EH (cell line): ENCODE results near the gene PRR13.
"Not testable (repeated sequence)": the region's sequence is repeated elsewhere in the genome, so short reads cannot be mapped to it uniquely, and the experiment has no call there.

Source experiments
- DNase-seq: peaks from one replicate; pipeline ENCODE4 v3.0.0-alpha.2; 2015; ENCODE audit warnings: low read depth

The PRR13 gene, protein sequence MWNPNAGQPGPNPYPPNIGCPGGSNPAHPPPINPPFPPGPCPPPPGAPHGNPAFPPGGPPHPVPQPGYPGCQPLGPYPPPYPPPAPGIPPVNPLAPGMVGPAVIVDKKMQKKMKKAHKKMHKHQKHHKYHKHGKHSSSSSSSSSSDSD

DNA sequence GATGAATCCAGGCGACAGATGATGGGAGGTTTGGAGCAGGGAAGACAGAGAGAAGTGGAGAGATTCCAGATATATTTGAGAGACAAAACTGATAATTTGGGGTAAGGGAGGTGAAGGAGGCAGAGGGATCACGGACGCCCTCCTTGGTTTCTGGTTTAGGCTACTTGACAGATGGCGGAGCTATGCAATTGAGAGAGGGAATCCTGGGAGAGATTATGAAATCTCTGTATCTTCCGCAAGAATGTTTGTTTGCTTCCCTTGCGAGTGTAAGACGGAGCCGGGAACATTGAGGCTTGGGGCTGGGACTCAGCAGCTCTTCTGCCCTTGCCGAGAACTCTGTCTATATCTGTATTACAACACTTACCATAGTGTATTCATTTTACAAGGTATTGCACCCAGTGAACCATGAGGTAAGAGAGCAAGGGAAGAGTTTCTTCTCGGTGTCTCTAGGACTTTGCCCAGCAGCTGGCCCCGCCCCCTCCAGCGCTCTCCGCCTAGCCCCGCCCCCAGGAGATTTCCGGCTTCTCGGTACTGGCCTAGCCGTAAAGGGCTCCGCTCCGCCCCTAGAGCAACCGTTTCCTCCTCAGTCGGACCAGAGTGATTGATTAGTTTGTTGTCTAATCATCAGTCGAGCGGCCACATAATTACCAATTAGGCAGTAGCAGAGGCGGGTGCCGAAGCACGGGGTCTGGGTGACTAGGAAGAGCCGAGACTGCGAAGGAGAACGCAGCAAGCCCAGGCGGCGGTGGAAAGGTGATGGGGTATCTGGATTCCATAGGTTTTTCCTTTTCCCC is at the start of gene PRR13:
Gene PRR13, plus strand, starts transcription at position 695 of the 794 bp plus-strand sequence. CDS start 981 bp downstream, outside the sequence.
- peak; percentile 100 for DNase-seq

DNA sequence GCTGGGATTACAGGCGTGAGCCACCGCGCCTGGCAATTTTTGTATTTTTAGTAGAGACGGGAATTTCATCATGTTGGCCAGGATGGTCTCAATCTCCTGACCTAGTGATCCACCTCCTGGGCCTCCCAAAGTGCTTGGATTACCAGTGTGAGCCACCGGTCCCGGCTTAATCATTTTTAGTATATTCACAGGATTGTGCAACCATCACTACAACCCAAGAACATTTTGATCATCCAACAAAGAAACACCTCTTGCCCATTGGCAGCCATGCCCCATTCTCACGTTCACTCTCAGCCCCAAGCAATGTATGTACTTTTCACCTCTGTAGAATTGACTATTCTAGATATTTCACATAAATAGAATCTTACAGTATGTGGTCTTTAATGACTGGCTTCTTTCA is 41.6 kb upstream of the PRR13 start:
- no peak for DNase-seq

DNA sequence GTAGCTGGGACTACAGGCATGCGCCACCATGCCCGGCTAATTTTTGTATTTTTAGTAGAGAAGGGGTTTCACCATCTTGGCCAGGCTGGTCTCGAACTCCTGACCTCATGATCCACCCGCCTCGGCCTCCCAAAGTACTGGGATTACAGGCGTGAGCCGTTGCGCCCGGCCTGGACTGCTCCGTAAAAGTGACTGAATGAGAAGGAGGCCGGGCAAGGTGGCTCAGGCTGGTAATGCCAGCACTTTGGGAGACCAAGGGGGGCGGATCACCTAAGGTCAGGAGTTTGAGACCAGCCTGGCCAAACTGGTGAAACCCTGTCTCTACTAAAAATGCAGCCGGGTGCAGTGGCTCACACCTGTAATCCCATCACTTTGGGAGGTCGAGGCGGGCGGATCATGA is 39.2 kb upstream of the PRR13 start:
- not testable (repeated sequence) for DNase-seq

DNA sequence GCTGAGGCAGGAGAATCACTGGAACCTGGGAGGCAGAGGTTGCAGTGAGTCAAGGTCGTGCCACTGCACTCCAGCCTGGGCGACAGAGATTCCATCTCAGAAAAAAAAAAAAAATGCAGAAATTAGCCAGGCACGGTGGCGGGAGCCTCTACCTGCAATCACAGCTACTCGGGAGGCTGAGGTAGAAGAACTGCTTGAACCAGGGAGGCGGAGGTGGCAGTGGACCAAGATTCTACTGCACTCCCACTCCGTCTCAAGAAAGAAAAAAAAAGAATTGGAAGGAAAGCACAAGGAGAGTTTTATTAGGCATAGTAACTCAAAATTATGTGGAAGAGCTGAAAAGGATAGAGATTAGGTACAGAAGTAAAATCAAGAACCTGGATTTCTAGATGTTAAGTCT is 38.7 kb upstream of the PRR13 start:
- no peak for DNase-seq

DNA sequence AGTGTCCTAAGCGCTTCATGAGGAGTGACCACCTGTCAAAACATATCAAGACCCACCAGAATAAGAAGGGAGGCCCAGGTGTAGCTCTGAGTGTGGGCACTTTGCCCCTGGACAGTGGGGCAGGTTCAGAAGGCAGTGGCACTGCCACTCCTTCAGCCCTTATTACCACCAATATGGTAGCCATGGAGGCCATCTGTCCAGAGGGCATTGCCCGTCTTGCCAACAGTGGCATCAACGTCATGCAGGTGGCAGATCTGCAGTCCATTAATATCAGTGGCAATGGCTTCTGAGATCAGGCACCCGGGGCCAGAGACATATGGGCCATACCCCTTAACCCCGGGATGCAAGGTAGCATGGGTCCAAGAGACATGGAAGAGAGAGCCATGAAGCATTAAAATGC is 30.6 kb upstream of the PRR13 start:
- DNase-seq = no peak

DNA sequence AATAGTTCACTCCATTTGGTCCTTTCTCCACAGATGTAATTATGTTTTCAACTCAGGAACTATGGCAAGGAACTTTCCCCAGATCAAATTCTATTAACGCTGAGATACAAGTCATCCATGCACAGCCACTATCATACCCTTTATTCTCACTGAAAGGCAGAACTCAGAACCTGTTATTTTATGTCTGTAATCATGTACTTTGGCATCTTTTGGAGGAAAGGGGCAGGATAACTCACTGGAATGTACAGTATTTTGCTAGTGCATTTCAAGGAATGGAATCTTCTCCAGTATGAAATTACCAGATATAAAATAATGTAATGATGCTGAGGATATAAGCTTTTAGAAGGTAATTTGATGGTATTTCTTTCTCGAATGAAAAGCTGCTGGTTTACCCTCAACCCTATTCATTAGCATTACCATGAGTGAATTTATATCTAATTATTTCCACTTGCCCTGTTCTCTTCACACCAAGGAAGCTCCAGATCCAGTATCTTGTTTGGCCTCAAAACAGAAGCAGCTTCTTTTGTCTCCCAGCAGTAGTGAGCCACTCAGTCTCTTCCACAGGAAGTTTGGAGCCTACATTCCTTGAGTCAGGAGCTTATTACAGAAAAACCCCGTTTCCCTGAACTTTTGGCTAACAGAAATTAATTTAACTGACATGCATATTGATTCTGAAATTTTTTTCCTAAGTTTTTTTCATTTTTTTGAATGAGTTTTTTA is 27.9 kb upstream of the PRR13 start:
- DNase-seq = no peak

DNA sequence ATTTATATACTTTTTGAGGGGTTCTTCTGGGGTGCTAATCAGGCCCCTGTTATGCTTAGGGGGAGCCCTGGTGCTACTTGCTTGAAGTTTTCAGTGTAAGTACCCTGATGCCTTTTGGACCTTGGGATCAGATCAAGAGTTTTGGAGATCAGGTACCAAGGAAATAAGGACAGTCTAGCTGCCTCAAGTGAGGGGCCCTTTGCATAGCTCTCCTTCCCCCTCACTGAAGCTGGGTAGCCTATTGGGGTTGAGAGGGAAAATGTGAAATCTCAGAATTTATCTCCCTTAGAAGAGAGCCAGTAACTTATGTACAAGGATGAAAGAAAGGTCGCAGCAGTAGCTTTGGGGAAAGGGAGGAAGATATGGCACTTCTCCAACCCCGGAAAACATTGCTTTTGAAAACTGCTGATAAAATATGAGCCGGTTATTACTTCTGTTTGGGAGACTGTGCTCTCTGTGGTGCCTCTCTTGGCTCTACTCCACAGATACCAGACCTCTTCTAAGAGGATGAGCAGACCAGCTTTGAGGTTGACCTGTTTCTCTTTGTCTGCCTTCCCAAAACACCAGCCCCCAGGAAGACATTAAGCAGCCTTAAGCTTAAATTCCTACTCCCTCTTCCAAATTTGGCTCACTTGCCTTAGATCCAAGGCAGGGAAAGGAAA is 26.6 kb upstream of the PRR13 start:
- no peak for DNase-seq

DNA sequence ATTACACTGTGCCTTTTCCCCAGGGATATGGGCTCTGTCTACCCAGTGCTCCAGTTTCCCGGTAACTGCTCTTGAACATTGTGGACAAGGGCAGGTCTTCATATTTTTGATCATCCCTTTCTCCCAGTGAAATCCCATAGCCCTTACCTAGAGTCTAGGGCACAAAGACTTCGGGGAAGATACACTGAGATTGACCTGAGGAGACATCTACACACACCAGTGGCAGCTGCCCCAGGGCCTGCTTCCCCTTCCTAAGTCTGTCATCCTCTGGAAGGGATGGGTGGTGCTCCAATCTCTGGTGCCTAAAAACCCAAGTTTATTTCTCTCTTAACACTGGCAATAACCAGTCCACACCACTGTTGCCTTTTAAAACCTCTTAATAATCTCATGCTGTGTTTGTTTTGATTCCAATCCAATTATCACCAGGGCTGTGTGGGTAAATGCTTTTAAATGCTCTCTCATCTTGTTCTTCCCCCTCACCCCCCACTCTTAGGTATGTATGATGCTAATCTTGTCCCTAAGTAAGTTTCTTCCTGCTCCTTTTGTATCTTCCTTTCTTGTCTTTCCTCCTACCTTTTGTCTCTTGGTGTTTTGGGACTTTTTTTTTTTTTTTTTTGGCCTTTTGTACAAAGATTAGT is 25.7 kb upstream of the PRR13 start:
- DNase-seq = peak; percentile 70

DNA sequence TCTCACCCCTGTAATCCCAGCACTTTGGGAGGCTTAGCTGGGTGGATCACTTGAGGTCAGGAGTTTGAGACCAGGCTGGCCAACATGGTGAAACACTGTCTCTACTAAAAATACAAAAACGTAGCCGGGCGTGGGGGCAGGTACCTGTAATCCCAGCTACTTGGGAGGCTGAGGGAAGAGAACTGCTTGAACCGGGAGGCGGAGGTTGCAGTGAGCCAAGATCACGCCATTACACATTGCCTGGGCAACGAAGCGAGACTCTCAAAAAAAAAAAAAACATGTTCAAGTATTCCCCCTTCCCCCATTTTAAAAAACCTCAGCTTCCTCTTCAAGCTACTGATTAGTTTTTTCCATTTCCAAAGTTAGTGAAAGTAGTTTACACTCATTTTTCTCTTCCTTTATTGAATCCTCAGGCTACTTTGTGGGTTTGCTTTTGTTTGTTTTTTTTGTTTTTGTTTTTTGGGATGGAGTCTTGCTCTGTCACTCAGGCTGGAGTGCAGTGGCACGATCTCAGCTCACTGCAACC is 24.2 kb upstream of the PRR13 start:
- DNase-seq = not testable (repeated sequence)

DNA sequence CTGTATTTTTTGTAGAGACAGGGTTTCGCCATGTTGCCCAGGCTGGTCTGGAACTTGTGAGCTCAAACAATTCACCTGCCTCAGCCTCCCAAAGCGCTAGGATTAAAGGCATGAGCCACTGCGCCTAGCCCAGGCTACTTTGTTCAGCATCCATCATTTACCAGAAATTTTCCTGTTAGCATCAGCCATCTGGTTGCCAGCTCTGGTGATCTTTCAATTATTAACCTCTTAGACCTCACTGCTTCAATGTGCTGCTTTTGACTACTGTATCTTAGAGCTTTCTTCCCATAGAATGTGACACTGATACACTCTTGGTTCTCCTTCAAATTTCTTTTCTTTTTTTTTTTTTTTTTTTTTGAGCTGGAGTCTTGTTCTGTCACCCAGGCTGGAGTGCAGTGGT is 23.3 kb upstream of the PRR13 start:
- no peak for DNase-seq

DNA sequence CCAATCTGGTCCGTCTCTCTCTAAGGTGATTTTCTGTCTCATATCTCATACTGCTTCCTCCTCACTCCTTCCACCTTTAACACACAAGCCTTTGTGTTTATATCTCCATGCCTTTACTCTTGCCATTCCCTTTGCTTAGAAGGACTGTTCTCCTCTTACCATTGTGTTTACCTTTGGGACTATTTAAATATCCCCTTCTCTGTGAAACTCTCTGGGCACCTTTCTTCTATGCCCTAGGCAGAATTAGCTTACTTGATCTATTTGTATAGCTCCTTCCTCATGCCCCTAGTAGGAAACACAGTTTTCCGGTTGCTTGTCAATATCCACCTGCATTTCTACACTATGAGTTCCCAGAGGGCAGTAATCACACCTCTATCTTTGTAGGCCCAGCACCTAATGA is 21.8 kb upstream of the PRR13 start:
- no peak for DNase-seq

DNA sequence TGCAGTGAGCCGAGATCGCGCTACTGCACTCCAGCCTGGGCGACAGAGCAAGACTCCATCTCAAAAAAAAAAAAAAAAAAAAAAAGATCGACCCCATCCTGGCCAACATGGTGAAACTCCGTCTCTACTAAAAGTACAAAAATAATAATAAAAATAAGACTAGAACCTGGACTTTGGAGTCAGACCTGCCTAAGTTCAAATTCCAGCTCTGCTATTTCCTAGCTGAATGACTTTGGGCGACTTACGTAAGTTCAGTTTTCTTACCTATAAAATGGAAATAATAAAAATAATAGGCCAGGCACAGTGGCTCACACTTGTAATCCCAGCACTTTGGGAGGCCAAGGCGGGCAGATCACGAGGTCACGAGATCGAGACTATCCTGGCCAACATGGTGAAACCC is 19.3 kb upstream of the PRR13 start:
- DNase-seq = not testable (repeated sequence)

DNA sequence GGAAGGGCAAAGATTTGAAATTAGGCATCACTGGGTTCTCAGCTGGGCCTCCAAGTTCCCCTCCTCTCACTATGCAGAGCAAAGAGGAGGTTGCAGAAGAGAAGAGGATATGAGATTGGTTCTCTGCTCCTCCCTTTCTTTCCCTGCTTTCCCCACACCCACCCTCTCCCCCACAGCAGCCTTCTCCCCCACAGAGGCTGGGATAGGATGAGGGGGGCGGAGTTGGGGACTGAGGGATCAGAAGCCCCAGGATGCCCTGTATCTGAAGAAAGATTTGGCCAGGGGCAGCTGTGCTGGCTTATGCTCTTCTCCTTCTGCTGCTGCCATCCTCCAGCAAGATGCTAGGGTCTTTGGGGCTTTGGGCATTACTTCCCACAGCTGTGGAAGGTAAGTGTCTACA is 17.9 kb upstream of the PRR13 start, which contains the start of gene AMHR2:
Gene AMHR2, plus strand, starts transcription at position 259 of the 400 bp plus-strand sequence. Its CDS starts 80 bp downstream, at position 339.
- no peak for DNase-seq

DNA sequence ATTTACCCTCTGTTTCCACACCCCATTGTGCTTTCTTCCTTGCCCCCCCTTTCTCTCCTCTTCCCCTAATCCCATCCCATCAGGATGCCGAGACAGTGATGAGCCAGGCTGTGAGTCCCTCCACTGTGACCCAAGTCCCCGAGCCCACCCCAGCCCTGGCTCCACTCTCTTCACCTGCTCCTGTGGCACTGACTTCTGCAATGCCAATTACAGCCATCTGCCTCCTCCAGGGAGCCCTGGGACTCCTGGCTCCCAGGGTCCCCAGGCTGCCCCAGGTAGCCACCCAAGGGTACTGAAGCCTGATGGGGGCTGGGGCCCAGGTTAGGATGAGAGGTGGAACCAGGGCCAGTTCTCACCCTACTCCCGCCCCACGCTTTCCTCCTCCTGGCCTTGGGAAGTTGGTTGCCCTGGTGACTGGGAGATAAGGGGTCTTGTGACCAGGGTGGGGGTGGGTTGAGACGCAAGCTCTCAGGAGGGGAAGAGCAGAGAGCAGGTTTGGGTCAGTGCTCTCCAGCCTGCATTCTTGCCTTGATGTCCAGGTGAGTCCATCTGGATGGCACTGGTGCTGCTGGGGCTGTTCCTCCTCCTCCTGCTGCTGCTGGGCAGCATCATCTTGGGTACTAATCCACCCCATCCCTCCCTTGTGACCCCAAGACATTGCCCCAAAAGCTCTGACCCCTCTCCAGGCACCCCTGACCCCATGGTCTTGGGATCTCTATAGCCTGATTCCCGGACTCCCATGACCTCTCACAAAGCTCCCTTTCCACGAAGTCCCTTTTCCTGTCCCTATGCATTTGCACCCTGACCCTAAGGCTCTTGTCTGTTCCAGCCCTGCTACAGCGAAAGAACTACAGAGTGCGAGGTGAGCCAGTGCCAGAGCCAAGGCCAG is 16.7 kb upstream of the PRR13 start:
- DNase-seq = no peak

DNA sequence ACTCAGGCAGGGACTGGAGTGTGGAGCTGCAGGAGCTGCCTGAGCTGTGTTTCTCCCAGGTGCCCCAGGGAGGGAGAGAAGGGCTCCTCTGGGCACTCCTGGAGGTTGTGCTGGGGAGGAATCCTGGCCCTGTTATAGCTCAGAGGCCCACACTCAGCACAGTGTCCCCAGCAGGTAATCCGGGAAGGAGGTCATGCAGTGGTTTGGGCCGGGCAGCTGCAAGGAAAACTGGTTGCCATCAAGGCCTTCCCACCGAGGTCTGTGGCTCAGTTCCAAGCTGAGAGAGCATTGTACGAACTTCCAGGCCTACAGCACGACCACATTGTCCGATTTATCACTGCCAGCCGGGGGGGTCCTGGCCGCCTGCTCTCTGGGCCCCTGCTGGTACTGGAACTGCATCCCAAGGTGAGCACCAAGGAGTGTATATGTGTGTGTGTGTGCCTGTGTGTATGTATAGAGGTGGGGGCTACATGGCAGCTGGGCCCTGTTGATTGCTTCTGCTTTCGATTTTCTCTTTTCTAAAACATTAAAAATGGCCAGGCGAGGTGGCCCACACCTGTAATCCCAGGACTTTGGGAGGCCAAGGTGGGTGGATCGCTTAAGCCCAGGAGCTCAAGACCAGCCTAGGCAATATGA is 15.9 kb upstream of the PRR13 start:
- DNase-seq = no peak

DNA sequence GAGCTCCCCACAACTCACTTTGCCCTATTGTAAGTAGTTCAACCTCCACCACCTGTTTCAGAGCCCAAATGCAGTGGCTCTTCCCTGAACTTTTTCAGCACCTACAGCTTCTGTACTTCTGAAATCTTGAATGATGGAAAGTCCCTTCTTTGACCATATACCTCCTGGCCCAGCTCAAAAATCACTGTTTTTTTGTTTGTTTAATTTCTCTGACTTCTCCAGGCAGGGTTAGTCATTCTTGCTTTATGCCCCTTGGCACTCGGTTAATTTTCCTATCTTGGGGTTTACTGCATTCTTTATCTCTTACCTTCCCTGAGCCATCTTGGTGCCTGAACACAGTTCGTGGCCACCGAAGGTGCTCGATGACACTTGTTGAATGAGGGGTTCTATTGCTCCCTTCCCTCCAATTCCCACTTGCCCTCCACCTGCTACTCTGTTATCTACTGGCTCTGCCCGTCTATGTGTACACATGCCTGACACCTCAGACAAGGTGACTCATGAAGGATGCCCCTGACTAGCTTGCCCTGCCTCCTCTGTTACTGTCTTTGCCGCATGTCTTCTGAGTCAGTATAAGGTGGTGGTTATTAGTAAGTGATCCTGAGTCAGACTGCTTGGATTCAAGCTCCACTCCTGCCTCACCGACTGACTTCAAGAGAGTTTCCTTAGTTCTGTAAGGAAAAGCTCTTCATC is 13.5 kb upstream of the PRR13 start:
- peak; percentile 90 for DNase-seq

DNA sequence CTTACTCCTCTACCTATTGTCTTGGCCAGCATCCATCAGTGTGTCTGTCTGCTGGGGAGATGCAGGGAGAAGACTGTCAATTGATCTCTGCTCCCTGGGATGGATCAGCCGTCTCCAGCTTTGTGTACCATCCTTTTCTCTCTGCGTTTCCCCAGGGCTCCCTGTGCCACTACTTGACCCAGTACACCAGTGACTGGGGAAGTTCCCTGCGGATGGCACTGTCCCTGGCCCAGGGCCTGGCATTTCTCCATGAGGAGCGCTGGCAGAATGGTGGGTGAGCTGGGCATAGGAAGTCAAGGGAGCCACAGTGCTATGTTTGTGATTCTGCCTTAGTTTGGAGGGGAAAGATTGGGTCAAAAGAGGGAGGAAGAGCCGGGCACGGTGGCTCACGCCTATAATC is 12.8 kb upstream of the PRR13 start:
- DNase-seq = no peak

DNA sequence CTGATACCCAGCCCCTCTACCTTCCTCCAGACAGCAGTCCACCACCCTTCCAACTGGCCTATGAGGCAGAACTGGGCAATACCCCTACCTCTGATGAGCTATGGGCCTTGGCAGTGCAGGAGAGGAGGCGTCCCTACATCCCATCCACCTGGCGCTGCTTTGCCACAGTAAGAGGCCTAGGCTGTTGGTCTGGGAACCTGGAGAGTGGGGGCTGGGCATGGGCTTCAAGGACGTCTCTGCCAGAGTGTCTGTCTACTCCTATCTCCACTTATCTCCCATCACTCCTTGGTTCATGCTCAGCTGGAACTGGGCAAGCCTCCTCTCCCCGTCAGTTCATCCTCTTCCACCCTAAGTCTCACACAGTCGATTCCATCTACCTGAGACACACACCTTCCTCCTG is 11.4 kb upstream of the PRR13 start:
- no peak for DNase-seq

DNA sequence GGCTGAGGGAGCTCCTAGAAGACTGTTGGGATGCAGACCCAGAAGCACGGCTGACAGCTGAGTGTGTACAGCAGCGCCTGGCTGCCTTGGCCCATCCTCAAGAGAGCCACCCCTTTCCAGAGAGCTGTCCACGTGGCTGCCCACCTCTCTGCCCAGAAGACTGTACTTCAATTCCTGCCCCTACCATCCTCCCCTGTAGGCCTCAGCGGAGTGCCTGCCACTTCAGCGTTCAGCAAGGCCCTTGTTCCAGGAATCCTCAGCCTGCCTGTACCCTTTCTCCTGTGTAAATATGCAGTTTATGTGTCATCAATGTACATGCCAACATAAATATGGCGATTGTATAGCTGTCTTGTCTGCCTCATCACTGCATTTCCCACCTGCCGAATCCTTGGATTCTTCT is 10.3 kb upstream of the PRR13 start:
- DNase-seq = peak; percentile 38

DNA sequence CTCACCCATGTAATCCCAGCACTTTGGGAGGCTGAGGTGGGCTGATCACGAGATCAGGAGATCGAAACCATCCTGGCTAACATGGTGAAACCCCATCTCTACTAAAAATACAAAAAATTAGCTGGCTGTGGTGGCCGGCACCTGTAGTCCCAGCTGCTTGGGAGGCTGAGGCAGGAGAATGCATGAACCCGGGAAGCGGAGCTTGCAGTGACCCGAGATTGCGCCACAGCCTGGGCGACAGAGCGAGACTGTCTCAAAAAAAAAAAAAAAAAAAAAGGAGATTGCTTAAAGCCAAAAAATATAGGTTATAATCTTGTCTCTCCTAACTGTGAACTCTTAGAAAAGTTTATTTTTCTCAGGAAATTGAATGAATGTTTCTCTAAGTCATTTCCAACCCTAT is 6.2 kb upstream of the PRR13 start:
- DNase-seq = not testable (repeated sequence)
